Limb (tissue), 2 donors: ENCODE data around the gene PHOX2A.
A peak's percentile ranks its signal among the peaks of the same experiment; 100 is the strongest.

ENCODE experiments used
- DNase-seq, 2 donors: peaks; one replicate each; pipeline ENCODE4 v3.0.0-alpha.2; 2016; ENCODE audit errors: extremely low spot score in 2 of 2

The PHOX2A gene

GRCh38 chr11:72233773-72234513 is 10.0 kb downstream of the PHOX2A start:
- DNase-seq: no peak

GRCh38 chr11:72233056-72233772 is 10.8 kb downstream of the PHOX2A start:
- no peak for DNase-seq

DNA sequence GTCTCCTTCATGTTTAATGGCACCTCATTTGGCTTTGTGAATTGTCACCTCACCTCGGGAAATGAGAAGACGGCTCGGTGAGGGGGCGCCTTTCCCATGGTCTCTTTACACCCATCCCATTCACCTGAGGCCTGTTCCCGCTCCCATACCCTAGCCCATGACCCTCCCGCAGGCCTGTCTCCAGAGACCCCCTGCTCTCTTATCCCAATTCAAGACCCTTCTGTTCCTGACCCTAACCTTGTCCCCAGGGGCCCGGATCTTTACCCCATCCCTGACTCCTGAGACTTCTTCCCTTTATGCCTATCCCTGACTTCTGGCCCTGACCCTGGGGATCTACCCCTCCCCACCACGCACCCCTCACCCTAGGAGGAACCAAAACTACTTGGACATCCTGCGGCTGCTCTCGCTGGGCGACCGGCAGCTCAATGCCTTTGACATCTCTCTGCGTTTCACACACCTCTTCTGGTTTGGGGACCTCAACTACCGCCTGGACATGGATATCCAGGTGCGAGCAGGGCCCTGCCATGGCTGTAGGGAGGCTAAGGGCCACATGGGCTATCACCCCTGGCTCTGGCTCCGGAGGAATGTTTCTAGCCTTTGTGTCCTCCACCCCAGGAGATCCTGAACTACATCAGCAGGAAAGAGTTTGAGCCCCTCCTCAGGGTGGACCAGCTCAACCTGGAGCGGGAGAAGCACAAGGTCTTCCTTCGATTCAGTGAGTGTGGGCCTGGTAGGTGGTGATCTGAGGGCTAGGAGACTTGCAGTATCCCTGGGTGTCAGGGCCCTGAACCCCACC is 11.5 kb downstream of the PHOX2A start:
- DNase-seq: no peak

GRCh38 chr11:72231396-72232259 is 12.3 kb downstream of the PHOX2A start:
- DNase-seq: no peak

DNA sequence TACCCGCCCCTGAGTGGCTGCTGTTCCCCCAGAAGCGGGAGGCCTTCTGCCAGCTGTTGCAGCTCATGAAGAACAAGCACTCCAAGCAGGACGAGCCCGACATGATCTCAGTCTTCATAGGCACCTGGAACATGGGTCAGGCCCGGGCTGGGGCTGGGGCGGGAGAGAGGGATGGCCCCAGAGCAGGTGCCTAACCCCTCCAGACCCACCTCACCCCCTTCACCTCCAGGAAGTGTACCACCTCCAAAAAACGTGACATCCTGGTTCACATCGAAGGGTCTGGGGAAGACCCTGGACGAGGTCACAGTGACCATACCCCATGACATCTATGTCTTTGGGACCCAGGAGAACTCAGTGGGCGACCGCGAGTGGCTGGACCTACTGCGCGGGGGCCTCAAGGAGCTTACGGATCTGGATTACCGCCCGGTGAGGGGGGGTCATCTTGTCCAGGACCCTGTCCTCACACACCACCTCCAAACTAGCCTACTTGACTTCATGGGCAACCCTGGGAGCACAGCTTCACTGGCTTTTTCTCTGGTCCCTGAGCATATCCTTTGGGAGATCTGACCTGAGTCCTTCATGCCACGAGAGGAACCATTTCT is 13.1 kb downstream of the PHOX2A start:
- DNase-seq: no peak

- no peak for DNase-seq
These were observed 13.8 kb downstream of the PHOX2A start for GRCh38 chr11:72229925-72230763.

DNA sequence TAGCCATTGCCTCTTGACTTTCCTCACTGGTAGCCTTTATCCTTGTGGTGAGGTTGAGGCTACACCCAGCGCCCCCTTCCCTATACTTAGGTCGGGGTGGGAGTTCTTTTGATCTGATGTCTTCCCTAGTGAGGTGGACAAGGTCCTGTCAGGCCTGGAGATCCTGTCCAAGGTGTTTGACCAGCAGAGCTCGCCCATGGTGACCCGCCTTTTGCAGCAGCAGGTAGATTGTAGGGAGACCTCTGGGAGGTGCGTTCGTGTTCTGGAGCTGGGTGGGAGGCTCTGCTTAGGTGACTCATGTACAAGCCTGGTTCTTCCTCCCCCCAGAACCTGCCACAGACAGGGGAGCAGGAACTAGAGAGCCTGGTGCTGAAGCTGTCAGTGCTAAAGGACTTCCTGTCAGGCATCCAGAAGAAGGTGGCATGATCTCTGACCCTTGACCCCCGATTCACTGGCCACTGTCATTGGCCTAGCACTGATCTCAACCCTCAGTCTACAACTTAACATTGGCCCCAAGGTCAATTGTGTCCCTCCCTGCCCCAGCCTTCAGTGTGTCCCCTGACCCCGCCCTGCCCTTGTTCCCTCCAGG is 14.5 kb downstream of the PHOX2A start:
- DNase-seq: no peak

GRCh38 chr11:72228844-72229231 is 15.1 kb downstream of the PHOX2A start:
- no peak for DNase-seq

DNA sequence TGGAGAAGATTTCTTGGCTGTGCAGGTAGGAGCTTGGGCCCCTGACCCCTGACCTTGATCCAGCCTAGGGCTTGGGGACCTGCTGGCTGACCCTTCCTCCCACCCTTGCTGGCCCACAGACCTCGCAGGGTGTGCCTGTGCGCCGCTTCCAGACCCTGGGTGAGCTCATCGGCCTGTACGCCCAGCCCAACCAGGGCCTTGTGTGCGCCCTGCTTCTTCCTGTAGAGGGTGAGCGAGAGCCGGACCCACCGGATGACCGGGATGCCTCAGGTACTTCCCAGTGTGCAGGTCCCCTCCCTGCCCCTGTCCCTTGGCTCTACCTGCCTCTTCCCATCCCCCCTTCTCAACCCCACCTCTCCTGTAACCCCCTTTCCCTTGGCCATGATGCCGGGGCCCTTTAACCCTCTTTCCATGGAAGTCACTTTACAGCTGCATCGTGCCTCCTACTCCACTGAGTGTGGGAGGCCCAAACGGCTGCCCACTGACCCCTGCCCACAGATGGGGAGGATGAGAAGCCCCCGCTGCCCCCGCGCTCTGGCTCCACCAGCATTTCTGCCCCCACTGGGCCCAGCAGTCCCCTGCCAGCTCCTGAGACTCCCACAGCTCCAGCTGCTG is 15.6 kb downstream of the PHOX2A start:
- no peak for DNase-seq

DNA sequence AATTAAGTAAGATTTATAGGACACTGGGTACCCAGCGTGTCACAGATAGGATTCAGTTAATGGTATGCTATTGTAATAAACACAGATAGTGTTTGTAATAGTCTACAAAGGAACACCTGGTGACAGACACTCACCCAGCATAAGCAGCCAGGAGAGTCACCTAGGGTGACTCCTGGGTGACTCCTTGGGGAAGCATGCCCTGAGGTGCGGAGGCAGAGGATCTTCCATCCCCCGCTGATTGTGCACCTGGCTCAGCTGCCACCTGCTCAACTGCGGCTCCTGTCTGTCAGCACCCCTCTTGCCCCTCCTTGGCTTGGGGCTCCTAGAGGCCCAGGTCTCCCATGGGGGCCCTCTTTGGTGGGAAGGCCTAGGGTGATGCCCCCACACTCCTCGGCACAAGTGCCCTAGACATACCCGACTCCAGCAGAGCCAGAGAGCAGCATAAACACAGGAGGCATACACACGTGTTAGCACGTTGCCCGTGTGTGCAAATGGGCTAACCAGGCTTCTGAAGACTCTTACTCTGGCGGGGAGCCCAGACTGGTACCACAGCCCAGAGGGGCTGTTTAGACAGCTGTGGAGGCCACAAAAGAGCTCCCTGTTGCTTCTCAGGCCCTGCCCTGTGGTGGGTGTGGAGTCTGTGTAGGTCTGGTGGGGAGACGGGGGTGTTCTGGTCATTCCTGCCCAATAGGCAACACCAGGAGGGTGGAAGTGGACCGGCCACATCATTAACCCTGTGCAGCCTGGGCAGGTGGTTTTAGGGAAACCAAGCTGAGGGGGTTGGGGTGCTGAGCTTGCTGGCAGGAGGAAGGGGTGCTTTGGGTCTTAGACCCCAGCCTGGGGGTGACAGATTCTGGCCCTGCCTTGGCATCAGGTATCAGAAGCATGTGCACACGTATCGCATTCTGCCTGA is 16.4 kb downstream of the PHOX2A start:
- peak in 1 of 2 donors; percentile 67 for DNase-seq

DNA sequence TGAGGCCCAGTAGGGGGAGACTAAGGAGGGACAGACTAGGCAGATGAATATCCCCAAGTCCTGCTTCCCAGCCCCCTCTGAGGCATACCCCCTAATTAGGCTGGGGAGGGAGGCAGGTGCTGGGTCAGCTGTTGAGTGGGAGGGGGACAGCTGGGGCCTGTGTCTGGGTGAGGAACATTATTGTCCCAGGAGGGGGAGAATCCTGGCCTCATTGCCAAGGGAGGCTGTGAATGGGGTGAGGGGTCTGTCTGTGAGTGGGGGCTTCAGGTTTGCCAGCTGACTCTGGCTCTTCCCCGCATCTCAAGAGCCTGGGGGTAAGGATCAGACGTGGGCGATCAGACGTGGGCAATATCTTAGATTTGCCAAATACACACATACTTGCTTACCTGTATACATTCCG is 17.3 kb downstream of the PHOX2A start:
- DNase-seq: peak in 1 of 2 donors; percentile 48

GRCh38 chr11:72225411-72225951 is 18.5 kb downstream of the PHOX2A start:
- no peak for DNase-seq

- DNase-seq: peak in 1 of 2 donors; percentile 78
These were observed 19.2 kb downstream of the PHOX2A start, which contains the start of gene INPPL1 for GRCh38 chr11:72224564-72225410. Gene INPPL1 (plus strand): TSS chr11:72224767. CDS start chr11:72224985, 218 bp downstream.

DNA sequence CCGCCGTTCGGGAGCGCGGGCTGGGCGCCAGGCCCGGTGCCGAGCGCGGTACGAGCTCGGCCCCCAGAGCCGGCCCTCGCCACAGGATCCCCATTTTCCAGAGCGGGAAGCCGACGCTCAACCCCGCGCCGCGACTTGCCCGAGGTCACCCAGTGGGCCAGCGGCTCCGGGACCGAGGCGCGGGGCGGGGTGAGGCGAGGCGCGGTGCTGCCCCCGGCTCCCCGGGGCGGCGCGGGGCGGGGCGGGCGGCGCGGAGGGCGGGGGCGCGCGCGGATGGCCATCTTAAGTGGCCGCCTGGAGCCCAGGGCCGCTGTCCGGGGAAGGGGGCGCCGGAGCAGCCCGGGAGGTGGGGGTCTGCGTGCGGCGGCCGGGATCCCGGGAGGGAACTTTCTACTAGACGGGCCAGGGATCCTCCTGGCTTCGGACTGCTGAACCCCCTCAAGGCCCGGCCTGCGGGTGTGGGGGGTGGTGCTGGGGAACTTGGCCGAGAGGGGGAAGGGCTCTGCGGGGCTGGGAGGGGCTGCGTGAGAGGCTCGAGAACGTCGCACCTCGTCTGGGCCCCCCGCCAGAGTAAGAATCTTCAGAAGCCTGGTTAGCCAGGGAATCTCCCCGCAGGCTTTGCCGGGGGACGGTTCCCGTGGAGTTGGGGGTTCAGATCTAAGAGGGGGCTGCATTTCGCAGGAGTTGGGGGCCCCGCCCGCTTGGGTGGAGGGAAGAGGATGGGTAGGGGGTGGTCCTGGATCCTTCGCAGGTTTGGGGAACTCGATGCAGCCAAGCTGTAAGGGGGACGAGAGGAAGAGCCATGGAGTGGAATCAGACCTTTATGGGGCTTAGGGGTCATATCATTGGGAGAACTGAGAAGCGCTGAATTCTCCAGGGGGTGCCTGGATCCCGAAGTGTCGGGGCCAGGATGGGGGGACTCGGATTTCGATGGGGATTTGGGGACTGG is 20.1 kb downstream of the PHOX2A start:
- DNase-seq: peak; percentile 67 to 88

GRCh38 chr11:72222907-72223614 is 20.9 kb downstream of the PHOX2A start:
- DNase-seq: peak; percentile 94
